Suprapubic skin (tissue), 4 donors: ENCODE data around the gene L2HGDH. TPM values are rescaled to one million over a fixed set of nuclear protein-coding genes. Genes with fewer than 3 reads are reported as not detected.

Source experiments
- DNase-seq, 2 donors: peaks; one replicate each; pipeline ENCODE4 v3.0.0-alpha.2; 2019; ENCODE audit warnings: low spot score in 2 of 2
- H3K27ac ChIP-seq: fragments of 200-600 bp; sonication (generic); one replicate; pipeline ENCODE4 v1.5.1; 2019
- H3K27me3 ChIP-seq: fragments of 200-600 bp; sonication (generic); one replicate; pipeline ENCODE4 v1.5.1; 2019
- H3K36me3 ChIP-seq: fragments of 200-600 bp; sonication (generic); one replicate; pipeline ENCODE4 v1.5.1; 2019
- H3K4me1 ChIP-seq: fragments of 200-600 bp; sonication (generic); one replicate; pipeline ENCODE4 v1.5.1; 2019
- H3K4me3 ChIP-seq: fragments of 200-600 bp; sonication (generic); one replicate; pipeline ENCODE4 v1.5.1; 2019; ENCODE audit warnings: mild to moderate bottlenecking
- H3K9me3 ChIP-seq: fragments of 200-600 bp; sonication (generic); one replicate; pipeline ENCODE4 v1.5.1; 2019
- CTCF ChIP-seq, 2 donors: fragments of 200-600 bp in 1 of 2; fragments of 450-650 bp in 1 of 2; sonication (generic) in 1 of 2; IDR thresholded peaks; one replicate each; pipeline ENCODE4 v1.5.1; 2016 to 2019; ENCODE audit warnings: antibody characterized with exemption in 2 of 2, mild to moderate bottlenecking in 1 of 2, moderate library complexity in 1 of 2
- EP300 ChIP-seq: sonication (generic); formaldehyde crosslinking; IDR thresholded peaks from one replicate; pipeline ENCODE4 v1.6.1; 2017; ENCODE audit warnings: antibody characterized with exemption
- POLR2A ChIP-seq, 2 donors: fragments of 450-650 bp; IDR thresholded peaks; one replicate each; pipeline ENCODE4 v1.6.1; 2017; ENCODE audit warnings: antibody characterized with exemption in 2 of 2, mild to moderate bottlenecking in 2 of 2, moderate library complexity in 2 of 2
- POLR2AphosphoS5 ChIP-seq, 3 donors: sonication (generic); formaldehyde crosslinking; IDR thresholded peaks; one replicate each; pipeline ENCODE4 v1.6.1; 2017; ENCODE audit warnings: antibody characterized with exemption in 3 of 3
- WGBS: methylation state at CpG from one replicate; pipeline ENCODE4 v1.1.5; 2018; 5-methylcytosine and 5-hydroxymethylcytosine counted together
- total RNA-seq, 4 donors: library from RNA; depleted of rRNA; stranded (reverse); fragments of >200 nt; gene quantifications; one replicate each; pipeline ENCODE4 v1.1.0, GENCODE V29; 2016

The L2HGDH gene
- total RNA-seq, 4 donors from 2014 or later, result 6.8 to 11.0 (median 9.2) TPM

DNA sequence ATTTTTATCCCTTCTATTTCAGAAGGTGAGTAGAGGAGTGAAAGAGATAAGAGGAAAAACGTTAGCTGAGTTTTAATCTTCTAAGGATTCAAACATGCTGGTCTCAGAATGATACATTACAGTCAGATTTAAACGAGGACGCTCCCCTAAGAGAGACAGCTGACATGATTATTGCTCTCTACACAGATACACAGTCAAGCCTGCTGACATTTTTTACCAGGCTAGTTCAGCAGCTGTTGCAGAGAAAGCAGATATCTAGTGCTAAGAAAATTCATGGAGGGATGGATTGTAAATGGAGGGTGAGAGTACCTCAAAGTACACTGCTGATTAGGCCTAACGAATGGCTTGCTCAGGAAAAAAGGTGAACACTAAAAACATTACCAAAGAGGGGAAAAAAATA lies 48.7 kb downstream of the L2HGDH start:
- Histone ChIP-seq H3K4me1 (no peaks in the 10 kb centered on the region), H3K9me3 (no peaks in the 10 kb centered on the region), H3K36me3 (peaks cover 8% of the 10 kb centered on the region), H3K27me3 (no peaks in the 10 kb centered on the region), H3K27ac (no peak overlapping the region), H3K4me3 (no peak overlapping the region)
- WGBS, result 77% methylated on average over 4 of the region's 4 CpGs
- no peak for DNase-seq
- TF ChIP-seq POLR2AphosphoS5 (IDR thresholded peaks at IDR 0.05) (no peak), POLR2A (IDR thresholded peaks at IDR 0.05) (no peak), EP300 (no peak), CTCF (IDR thresholded peaks at IDR 0.05) (no peak)

DNA sequence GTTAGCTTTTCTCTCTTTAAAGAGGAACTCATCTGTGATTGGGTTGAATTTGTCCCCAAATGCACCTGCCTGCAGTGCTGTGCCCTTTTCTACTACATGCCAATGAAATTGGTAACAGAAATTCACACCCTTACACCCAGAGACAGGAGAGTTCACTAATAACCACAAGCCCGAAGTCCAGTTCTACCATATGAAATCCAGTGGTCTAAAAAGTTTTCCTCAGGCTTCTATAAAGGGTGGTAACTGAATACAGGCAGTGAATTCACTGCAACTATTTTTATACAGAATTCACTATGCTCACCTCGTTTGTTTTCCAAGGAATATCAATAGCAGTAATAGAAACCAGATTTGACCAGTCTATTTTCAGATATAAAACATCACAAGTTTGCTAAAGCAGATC lies 49.2 kb downstream of the L2HGDH start:
- TF ChIP-seq POLR2A (IDR thresholded peaks at IDR 0.05) (no peak), POLR2AphosphoS5 (IDR thresholded peaks at IDR 0.05) (no peak), EP300 (no peak), CTCF (IDR thresholded peaks at IDR 0.05) (no peak)
- Histone ChIP-seq H3K27me3 (no peaks in the 10 kb centered on the region), H3K4me3 (no peak overlapping the region), H3K4me1 (no peaks in the 10 kb centered on the region), H3K36me3 (peaks cover 8% of the 10 kb centered on the region), H3K27ac (no peak overlapping the region), H3K9me3 (no peaks in the 10 kb centered on the region)
- no peak for DNase-seq
- WGBS, result 66% methylated on average over 2 of the region's 2 CpGs

DNA sequence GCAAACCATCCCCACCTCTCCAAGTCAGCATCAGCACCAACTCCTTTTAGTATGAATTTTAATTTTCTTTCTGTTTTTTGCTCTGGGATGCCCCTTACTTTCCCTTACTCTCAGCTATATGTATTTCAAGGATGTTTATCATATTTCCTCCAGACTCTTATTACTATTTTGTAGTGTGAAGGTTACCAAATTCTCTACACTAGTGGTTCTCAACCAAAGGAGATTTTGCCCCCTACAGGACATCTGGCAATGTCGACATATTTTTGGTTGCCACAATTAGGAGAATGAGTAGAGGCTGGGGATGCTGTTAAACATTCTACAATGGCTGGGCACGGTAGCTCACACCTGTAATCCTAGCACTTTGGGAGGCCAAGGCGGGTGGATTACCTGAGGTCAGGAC lies 51.5 kb downstream of the L2HGDH start:
- DNase-seq, result no peak
- 45% methylated on average over 3 of the region's 3 CpGs for WGBS
- Histone ChIP-seq H3K9me3 (no peaks in the 10 kb centered on the region), H3K4me3 (no peak overlapping the region), H3K4me1 (no peaks in the 10 kb centered on the region), H3K27ac (no peak overlapping the region), H3K36me3 (peaks cover 8% of the 10 kb centered on the region), H3K27me3 (no peaks in the 10 kb centered on the region)
- peak in 1 of 2 donors; percentile 21 for TF ChIP-seq CTCF (IDR thresholded peaks at IDR 0.05)
- TF ChIP-seq POLR2AphosphoS5 (IDR thresholded peaks at IDR 0.05), result no peak

- 77% methylated on average over 3 of the region's 3 CpGs for WGBS
- no peak overlapping the region for H3K4me3 ChIP-seq
- no peaks in the 10 kb centered on the region for H3K9me3 ChIP-seq
- TF ChIP-seq EP300 (no peak), POLR2A (IDR thresholded peaks at IDR 0.05) (no peak), CTCF (IDR thresholded peaks at IDR 0.05) (no peak), POLR2AphosphoS5 (IDR thresholded peaks at IDR 0.05) (no peak)
- no peaks in the 10 kb centered on the region for H3K4me1 ChIP-seq
- no peaks in the 10 kb centered on the region for H3K27me3 ChIP-seq
- no peak overlapping the region for H3K27ac ChIP-seq
- H3K36me3 ChIP-seq, result peaks cover 8% of the 10 kb centered on the region
- no peak for DNase-seq
Measured at GRCh38 chr14:50260072-50260471, 52.0 kb downstream of the L2HGDH start.

GRCh38 chr14:50257732-50258131 lies 54.3 kb downstream of the L2HGDH start:
- no peak for DNase-seq
- Histone ChIP-seq H3K9me3 (no peaks in the 10 kb centered on the region), H3K4me3 (no peak overlapping the region), H3K4me1 (no peaks in the 10 kb centered on the region), H3K36me3 (peaks cover 5% of the 10 kb centered on the region), H3K27ac (no peak overlapping the region), H3K27me3 (no peaks in the 10 kb centered on the region)
- TF ChIP-seq POLR2AphosphoS5 (IDR thresholded peaks at IDR 0.05) (no peak), EP300 (no peak), CTCF (IDR thresholded peaks at IDR 0.05) (no peak), POLR2A (IDR thresholded peaks at IDR 0.05) (no peak)
- 5% methylated on average over 2 of the region's 2 CpGs for WGBS
